GM12878 (cell line): ENCODE measurements around the gene RAB34. TPM values are rescaled to one million over a fixed set of nuclear protein-coding genes. Genes with fewer than 3 reads are reported as not detected.

Source experiments
- ATAC-seq: fragments of 200-7000 bp; cut with Tn5 transposase; 3 replicates; pipeline ENCODE4 v1.9.1; 2020; ENCODE audit warnings: mild to moderate bottlenecking, moderate library complexity
- BruUV-seq: library from RNA; stranded (reverse); fragments of 400-500 nt; replicated peaks from 2 replicates; lab custom pipeline; 2021; lab: Mats Ljungman, UMichigan
- CTCF ChIA-PET: fragments of 300-600 bp; sonication (Branson Sonifier 250); formaldehyde crosslinking; extraction: SDS; loops from one replicate; lab custom pipeline; 2021; ENCODE audit warnings: inconsistent platforms; lab: Yijun Ruan, JAX
- POLR2A ChIA-PET: fragments of 350-600 bp; formaldehyde crosslinking; extraction: SDS; loops from one replicate; lab custom pipeline; 2021; ENCODE audit warnings: inconsistent platforms; lab: Charles Lee
- RAD21 ChIA-PET: fragments of 300-600 bp; sonication (Branson Sonifier 250); formaldehyde crosslinking; loops from one replicate; lab custom pipeline; 2023; ENCODE audit warnings: antibody characterized with exemption; ENCODE audit not compliant: unreplicated experiment; lab: Charles Lee
- SMC1A ChIA-PET: fragments of 300-600 bp; sonication (Branson Sonifier 250); formaldehyde crosslinking; loops from one replicate; lab custom pipeline; 2023; ENCODE audit not compliant: unreplicated experiment, uncharacterized antibody; lab: Charles Lee
- DNase-seq: peaks from one replicate; pipeline ENCODE4 v3.0.0-alpha.2; 2011; ENCODE audit warnings: low read depth, low spot score
- FAIRE-seq: peaks from 3 replicates; lab custom pipeline; 2011; peaks lifted over from hg19 to GRCh38; lab: Jason Lieb, UNC
- H2AFZ ChIP-seq: 2 replicates; pipeline ENCODE4 v1.6.0; 2011; ENCODE audit warnings: low read depth, low read length, control low read depth; ENCODE audit not compliant: control insufficient read depth
- H3K27ac ChIP-seq: 2 replicates; pipeline ENCODE4 v1.5.1; 2011; ENCODE audit warnings: control low read depth; ENCODE audit not compliant: control insufficient read depth, insufficient read depth
- H3K27me3 ChIP-seq, 2 experiments: replicated peaks in 1 of 2; 2 replicates each; pipeline versions ENCODE4 v1.6.0 to v1.6.1; 2011; ENCODE audit warnings: low read length in 1 of 2; ENCODE audit not compliant: control insufficient read depth in 2 of 2, insufficient read depth in 2 of 2
- H3K36me3 ChIP-seq, 2 experiments: 2 replicates each; pipeline ENCODE4 v1.5.1; 2011; ENCODE audit warnings: low read length in 1 of 2; ENCODE audit not compliant: control insufficient read depth in 2 of 2, insufficient read depth in 2 of 2
- H3K4me1 ChIP-seq: 2 replicates; pipeline ENCODE4 v1.6.1; 2011; ENCODE audit warnings: mild to moderate bottlenecking, low read length, moderate library complexity, mixed read lengths; ENCODE audit not compliant: control insufficient read depth, insufficient read depth
- H3K4me2 ChIP-seq: 2 replicates; pipeline ENCODE4 v1.6.0; 2011; ENCODE audit warnings: control low read depth; ENCODE audit not compliant: control insufficient read depth, insufficient read depth
- H3K4me3 ChIP-seq: fragments of 200-600 bp; sonication (generic); 2 replicates; pipeline ENCODE4 v1.5.1; 2016
- H3K79me2 ChIP-seq: 2 replicates; pipeline ENCODE4 v1.6.0; 2011; ENCODE audit warnings: low read length; ENCODE audit not compliant: control insufficient read depth, insufficient read depth
- H3K9ac ChIP-seq: 2 replicates; pipeline ENCODE4 v1.8.0; 2011; ENCODE audit warnings: low read length, control low read depth, mixed read lengths; ENCODE audit not compliant: control insufficient read depth, insufficient read depth
- H3K9me3 ChIP-seq: replicated peaks from 3 replicates; pipeline ENCODE4 v1.5.1; 2011; ENCODE audit warnings: mild to moderate bottlenecking, low read length; ENCODE audit not compliant: control insufficient read depth, insufficient read depth
- H4K20me1 ChIP-seq: 2 replicates; pipeline ENCODE4 v1.6.0; 2011; ENCODE audit not compliant: control insufficient read depth, insufficient read depth
- GATAD2B ChIP-seq: fragments of 450-650 bp; conservative IDR thresholded peaks from 2 replicates; pipeline ENCODE4 v1.6.1; 2017; ENCODE audit warnings: low read depth, mild to moderate bottlenecking, moderate library complexity
- PRDM15 ChIP-seq: fragments of 450-650 bp; formaldehyde crosslinking; IDR thresholded peaks from 2 replicates; pipeline ENCODE4 v1.4.0; 2020; ENCODE audit warnings: mild to moderate bottlenecking, moderate library complexity
- RAD51 ChIP-seq: fragments of 450-650 bp; IDR thresholded peaks from 2 replicates; pipeline ENCODE4 v1.6.1; 2016; ENCODE audit warnings: moderate library complexity, mild to moderate bottlenecking, inconsistent platforms
- SIX5 ChIP-seq: IDR thresholded peaks from 2 replicates; pipeline ENCODE4 v1.6.1; 2011; ENCODE audit warnings: mild to moderate bottlenecking, low read depth, low read length, moderate library complexity; ENCODE audit not compliant: severe bottlenecking
- YBX1 ChIP-seq: fragments of 450-650 bp; IDR thresholded peaks from 2 replicates; pipeline ENCODE4 v1.6.1; 2016; ENCODE audit warnings: antibody characterized with exemption
- YY1 ChIP-seq: IDR thresholded peaks from 2 replicates; pipeline ENCODE4 v1.6.1; 2011; ENCODE audit warnings: low read depth, mild to moderate bottlenecking, low read length
- ZBTB4 ChIP-seq: fragments of 450-650 bp; formaldehyde crosslinking; IDR thresholded peaks from 2 replicates; pipeline ENCODE4 v1.4.0; 2022; ENCODE audit warnings: mild to moderate bottlenecking, moderate library complexity
- ZNF207 ChIP-seq: fragments of 450-650 bp; IDR thresholded peaks from 2 replicates; pipeline ENCODE4 v1.6.1; 2014; ENCODE audit warnings: antibody characterized with exemption, mild to moderate bottlenecking, borderline replicate concordance
- WGBS: methylation state at CpG from one replicate; pipeline ENCODE4 v1.1.6; 2016; ENCODE audit warnings: low lambda C conversion rate; ENCODE audit not compliant: insufficient replicate concordance, insufficient coverage; ENCODE audit errors: missing lambda C conversion rate; 5-methylcytosine and 5-hydroxymethylcytosine counted together
- in situ Hi-C: fragments of 300-500 bp; cut with MboI; formaldehyde crosslinking; loops from 9 replicates; pipeline ENCODE4 v1.14.3; 2018; ENCODE audit warnings: mixed read lengths
- intact Hi-C: fragments of 100-400 bp; cut with micrococcal nuclease; formaldehyde crosslinking; loops from one replicate; pipeline ENCODE4 v1.14.2; 2022; ENCODE audit not compliant: unreplicated experiment
- polyA plus RNA-seq, 11 experiments: library from polyadenylated mRNA; depleted of rRNA in 4 of 11; unstranded in 6 of 11; stranded (reverse) in 5 of 11; fragments of >200 nt; fragmentation: Nextera tagmentation in 4 of 11; fragmentation: Illumina TruSeq in 1 of 11; extraction: Ambion mirVana in 4 of 11; extraction: Trizol in 1 of 11; gene quantifications; 1 replicate in 1 of 11; 2 replicates in 10 of 11; pipeline versions ENCODE4 v1.2.1 to v1.2.3, GENCODE V29; 2011 to 2016; ENCODE audit warnings: inconsistent platforms in 2 of 11, missing spikeins in 2 of 11, low read depth in 1 of 11
- total RNA-seq, 4 experiments: library from RNA; depleted of rRNA in 3 of 4; stranded (reverse); fragments of >200 nt in 3 of 4; fragmentation: Illumina TruSeq in 1 of 4; extraction: Trizol in 1 of 4; gene quantifications; 2 replicates each; pipeline versions ENCODE4 v1.2.1 to v1.2.3, GENCODE V29; 2013 to 2021

RAB34 gene
- total and polyA plus RNA-seq, 10 of the 15 experiments (the other 5 are each of a cell fraction or from before 2014, with no cell fraction given): 0.37 to 46.4 (median 32.8) TPM

- DNase-seq (no peak), FAIRE-seq (no peak), ATAC-seq (no peak)
- H3K9me3 ChIP-seq: no peaks in the 10 kb centered on the region
- H3K79me2 ChIP-seq: no peaks in the 10 kb centered on the region
- CTCF ChIA-PET: no interaction called here
- in situ Hi-C loops (no loop called here), intact Hi-C loops (no loop called here)
- 100% methylated on average over 2 of the region's 2 CpGs for WGBS
- H3K27me3 ChIP-seq: no peaks in the 10 kb centered on the region
- peaks cover 7% of the 10 kb centered on the region for H3K4me1 ChIP-seq
- RAD21 ChIA-PET: no interaction called here
- TF ChIP-seq SIX5: no peak
- TF ChIP-seq YBX1: no peak
- no peak for TF ChIP-seq ZNF207
- no peak for TF ChIP-seq YY1
- TF ChIP-seq RAD51: no peak
- no peak for TF ChIP-seq ZBTB4 (CRISPR knock-in tag)
- TF ChIP-seq PRDM15: no peak
- TF ChIP-seq GATAD2B: no peak
- SMC1A ChIA-PET: no interaction called here
- no TSS peak for BruUV-seq
- no peak overlapping the region for H3K27ac ChIP-seq
- no peaks in the 10 kb centered on the region for H4K20me1 ChIP-seq
- peaks cover 3 to 9% of the 10 kb centered on the region in 2 experiments; a peak in 2 of 4 replicates for H3K36me3 ChIP-seq
- H2AFZ ChIP-seq: no peak overlapping the region
- H3K4me3 ChIP-seq: no peak overlapping the region
- POLR2A ChIA-PET: no interaction called here
- no peak overlapping the region for H3K4me2 ChIP-seq
- H3K9ac ChIP-seq: no peak overlapping the region
Observed at GRCh38 chr17:28707339-28707720, 10.3 kb downstream of the RAB34 start.
